Measurements from ENCODE around the gene SH2D4B. TPM values are rescaled to one million over a fixed set of nuclear protein-coding genes. Genes with fewer than 3 reads are reported as not detected.

The SH2D4B gene
- total RNA-seq, 1 experiment from 2014 or later = 0.07 TPM

- no peak overlapping the region for H3K56ac ChIP-seq (ENCODE audit: insufficient read length, low read depth, low read length)
- TF ChIP-seq, protein P1, sequence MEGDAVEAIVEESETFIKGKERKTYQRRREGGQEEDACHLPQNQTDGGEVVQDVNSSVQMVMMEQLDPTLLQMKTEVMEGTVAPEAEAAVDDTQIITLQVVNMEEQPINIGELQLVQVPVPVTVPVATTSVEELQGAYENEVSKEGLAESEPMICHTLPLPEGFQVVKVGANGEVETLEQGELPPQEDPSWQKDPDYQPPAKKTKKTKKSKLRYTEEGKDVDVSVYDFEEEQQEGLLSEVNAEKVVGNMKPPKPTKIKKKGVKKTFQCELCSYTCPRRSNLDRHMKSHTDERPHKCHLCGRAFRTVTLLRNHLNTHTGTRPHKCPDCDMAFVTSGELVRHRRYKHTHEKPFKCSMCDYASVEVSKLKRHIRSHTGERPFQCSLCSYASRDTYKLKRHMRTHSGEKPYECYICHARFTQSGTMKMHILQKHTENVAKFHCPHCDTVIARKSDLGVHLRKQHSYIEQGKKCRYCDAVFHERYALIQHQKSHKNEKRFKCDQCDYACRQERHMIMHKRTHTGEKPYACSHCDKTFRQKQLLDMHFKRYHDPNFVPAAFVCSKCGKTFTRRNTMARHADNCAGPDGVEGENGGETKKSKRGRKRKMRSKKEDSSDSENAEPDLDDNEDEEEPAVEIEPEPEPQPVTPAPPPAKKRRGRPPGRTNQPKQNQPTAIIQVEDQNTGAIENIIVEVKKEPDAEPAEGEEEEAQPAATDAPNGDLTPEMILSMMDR (conservative IDR thresholded peaks at IDR 0.05) = no peak
Measured at GRCh38 chr10:80609331-80609730, 71.6 kb downstream of the SH2D4B start.

More at GRCh38 chr10:80609331-80609730, 71.6 kb downstream of the SH2D4B start:
- Histone ChIP-seq H2BK12ac (ENCODE audit: insufficient read length, low read depth, low read length) (no peak overlapping the region), H3K79me2 (ENCODE audit: insufficient read depth, low read length) (no peaks in the 10 kb centered on the region), H4K20me1 (ENCODE audit: control insufficient read depth, insufficient read depth, insufficient read length) (no peaks in the 10 kb centered on the region), H3K79me1 (ENCODE audit: insufficient read depth, low read depth, low read length, poor library complexity, severe bottlenecking) (no peaks in the 10 kb centered on the region), H3K23me2 (ENCODE audit: insufficient read length, low read depth, low read length, poor library complexity, severe bottlenecking) (no peaks in the 10 kb centered on the region), H3K27ac (ENCODE audit: insufficient read length, low read depth, low read length) (no peak overlapping the region), H3K4me2 (ENCODE audit: insufficient read depth, insufficient read length, low read length) (no peak overlapping the region), H2BK20ac (ENCODE audit: low read depth, low read length, poor library complexity, severe bottlenecking) (no peak overlapping the region), H2AK5ac (ENCODE audit: insufficient read length, low read length) (no peak overlapping the region), H2BK15ac (ENCODE audit: low read depth, low read length) (no peak overlapping the region), H3T11ph (ENCODE audit: low read length) (no peak overlapping the region), H2BK120ac (ENCODE audit: low read depth, low read length, poor library complexity, severe bottlenecking) (no peak overlapping the region), H4K91ac (ENCODE audit: insufficient read length, low read depth, low read length) (no peak overlapping the region), H4K5ac (ENCODE audit: insufficient read length, low read depth, low read length) (no peak overlapping the region), H3K23ac (ENCODE audit: insufficient read length, low read depth, low read length) (no peak overlapping the region), H3K14ac (ENCODE audit: insufficient read depth, low read length) (no peak overlapping the region), H3K9ac (ENCODE audit: extremely low read depth, insufficient read length, low read length) (no peak overlapping the region), H3K9me3 (ENCODE audit: control insufficient read depth, low read depth, low read length) (no peaks in the 10 kb centered on the region), H3K27me3 (ENCODE audit: insufficient read depth, low read length) (no peaks in the 10 kb centered on the region), H2BK5ac (ENCODE audit: insufficient read length, low read length) (no peak overlapping the region), H3K18ac (ENCODE audit: insufficient read length, low read depth, low read length) (no peak overlapping the region), H4K8ac (replicated peaks; ENCODE audit: insufficient read length, low read depth, low read length) (no peak overlapping the region), H2AFZ (ENCODE audit: low read length) (no peak overlapping the region), H3K4me1 (ENCODE audit: insufficient read depth, low read length) (no peaks in the 10 kb centered on the region; the same call in 1 of the 2 replicates), H3K4ac (ENCODE audit: low read depth, low read length) (no peak overlapping the region)
- Mint-ChIP-seq H3K9me3 (no peaks in the 10 kb centered on the region; a peak in 1 of 5 replicates), H3K4me3 (no peak overlapping the region), H3K27ac (peak overlapping the region in 1 of 3 experiments; percentile 83; a peak in 1 of 7 replicates), H3K27me3 (ENCODE audit: low read depth) (peaks cover 14% of the 10 kb centered on the region), H3K36me3 (ENCODE audit: insufficient read depth in 1 of 3, low read depth in 3 of 3) (peaks cover 0 to 3% (median 0%) of the 10 kb centered on the region in 3 experiments; a peak in 1 of 7 replicates), H3K4me1 (peaks cover 0 to 5% of the 10 kb centered on the region in 2 experiments; a peak in 3 of 4 replicates)
- no CpG with 5 or more reads among the region's 11 CpGs for WGBS (ENCODE audit: extremely low coverage, insufficient read length, low lambda C conversion rate)
- DNase-seq = no peak
